Measurements from ENCODE around the gene EYS.

DNA sequence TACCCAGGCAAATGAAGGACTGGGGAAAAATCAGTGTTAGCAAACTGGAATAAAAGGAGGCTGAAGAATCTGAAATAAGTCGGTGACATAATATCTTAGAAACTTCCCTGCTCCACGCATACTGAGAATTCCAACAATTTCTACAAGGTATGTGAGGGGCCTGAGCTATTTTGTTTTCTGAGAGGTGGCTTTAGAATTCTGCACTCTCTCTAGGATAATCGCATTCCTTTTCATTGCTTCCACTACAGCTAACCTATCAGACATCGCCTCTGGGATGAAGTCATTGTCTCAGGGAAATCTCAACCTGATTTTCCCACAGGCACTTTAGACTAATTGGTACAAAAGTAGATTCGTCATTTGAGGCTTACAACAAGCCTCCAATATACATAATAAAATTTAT is 1330.6 kb downstream of the EYS start:
- TF ChIP-seq CTCF (conservative IDR thresholded peaks at IDR 0.05; ENCODE audit: low read length) (no peak), EZH2phosphoT487 (IDR thresholded peaks at IDR 0.05; ENCODE audit: borderline replicate concordance) (no peak)

Measured in Loucy (cell line).